ENCODE results near the gene SELENOW.
"Not testable (repeated sequence)": the region's sequence is repeated elsewhere in the genome, so short reads cannot be mapped to it uniquely, and the experiment has no call there.

SELENOW gene

GRCh38 chr19:47813304-47813994 lies 34.9 kb downstream of the SELENOW start:
- no peaks in the 10 kb centered on the region for H3K4me1 ChIP-seq (ENCODE audit: insufficient read depth, low read length)
- H3K36me3 ChIP-seq (ENCODE audit: insufficient read depth, low read length) = no peaks in the 10 kb centered on the region
- no peaks in the 10 kb centered on the region for H3K9me3 ChIP-seq (ENCODE audit: low read length)
- no peak overlapping the region for H3K27ac ChIP-seq (ENCODE audit: low read depth, low read length)
- no peaks in the 10 kb centered on the region for H3K27me3 ChIP-seq (ENCODE audit: control insufficient read depth in 1 of 2, insufficient read depth in 2 of 2, low read length in 2 of 2)
- no peak overlapping the region for H3K4me3 ChIP-seq (ENCODE audit: low read depth in 1 of 2, low read length in 2 of 2)
- no peak overlapping the region for H3K9ac ChIP-seq (ENCODE audit: low read length)

DNA sequence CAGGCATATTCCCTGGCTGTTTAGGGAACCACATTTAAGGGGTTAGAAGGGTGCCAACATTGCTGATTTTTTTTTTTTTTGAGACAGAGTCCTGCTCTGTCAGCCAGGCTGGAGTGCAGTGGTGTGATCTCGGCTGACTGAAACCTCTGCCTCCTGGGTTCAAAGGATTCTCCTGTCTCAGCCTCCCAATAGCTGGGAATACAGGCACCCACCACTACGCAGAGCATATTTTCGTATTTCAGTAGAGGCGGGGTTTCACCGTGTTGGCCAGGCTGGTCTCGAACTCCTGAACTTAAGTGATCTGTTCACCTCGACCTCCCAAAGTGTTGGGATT lies 35.5 kb downstream of the SELENOW start:
- no peaks in the 10 kb centered on the region for H3K36me3 ChIP-seq (ENCODE audit: insufficient read depth, low read length)
- H3K4me3 ChIP-seq (ENCODE audit: low read depth in 1 of 2, low read length in 2 of 2) = no peak overlapping the region
- H3K9me3 ChIP-seq (ENCODE audit: low read length) = no peaks in the 10 kb centered on the region
- H3K9ac ChIP-seq (ENCODE audit: low read length) = no peak overlapping the region
- H3K27ac ChIP-seq (ENCODE audit: low read depth, low read length) = no peak overlapping the region
- H3K27me3 ChIP-seq (ENCODE audit: control insufficient read depth in 1 of 2, insufficient read depth in 2 of 2, low read length in 2 of 2) = no peaks in the 10 kb centered on the region
- H3K4me1 ChIP-seq (ENCODE audit: insufficient read depth, low read length) = no peaks in the 10 kb centered on the region

DNA sequence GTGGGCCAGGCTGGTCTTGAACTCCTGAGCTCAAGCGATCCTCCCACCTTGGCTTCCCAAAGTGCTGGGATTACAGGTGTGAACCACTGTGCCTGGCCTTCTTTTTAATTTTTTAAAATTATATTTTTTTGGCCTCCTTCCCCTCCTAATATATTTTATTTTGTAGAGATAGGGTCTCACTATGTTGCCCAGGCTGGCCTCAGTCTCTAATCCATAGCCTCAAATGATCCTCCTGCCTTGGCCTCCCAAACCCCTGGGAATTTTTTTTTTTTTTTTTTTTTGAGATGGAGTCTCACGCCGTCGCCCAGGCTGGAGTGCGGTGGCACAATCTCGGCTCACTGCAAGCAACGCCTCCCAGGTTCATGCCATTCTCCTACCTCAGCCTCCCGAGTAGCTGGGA lies 37.8 kb downstream of the SELENOW start:
- H3K27me3 ChIP-seq (ENCODE audit: control insufficient read depth in 1 of 2, insufficient read depth in 2 of 2, low read length in 2 of 2) = peaks cover 8 to 13% of the 10 kb centered on the region in 2 donors
- not testable (repeated sequence) for H3K4me1 ChIP-seq (ENCODE audit: insufficient read depth, low read length); H3K9ac ChIP-seq (ENCODE audit: low read length); H3K36me3 ChIP-seq (ENCODE audit: insufficient read depth, low read length); H3K4me3 ChIP-seq (ENCODE audit: low read depth in 1 of 2, low read length in 2 of 2); H3K27ac ChIP-seq (ENCODE audit: low read depth, low read length); H3K9me3 ChIP-seq (ENCODE audit: low read length)

GRCh38 chr19:47818221-47818620 lies 39.7 kb downstream of the SELENOW start:
- H3K9me3 ChIP-seq (ENCODE audit: low read length); H3K4me3 ChIP-seq (ENCODE audit: low read depth in 1 of 2, low read length in 2 of 2); H3K9ac ChIP-seq (ENCODE audit: low read length); H3K36me3 ChIP-seq (ENCODE audit: insufficient read depth, low read length); H3K4me1 ChIP-seq (ENCODE audit: insufficient read depth, low read length); H3K27ac ChIP-seq (ENCODE audit: low read depth, low read length): not testable (repeated sequence)
- peaks cover 8 to 13% of the 10 kb centered on the region in 2 donors for H3K27me3 ChIP-seq (ENCODE audit: control insufficient read depth in 1 of 2, insufficient read depth in 2 of 2, low read length in 2 of 2)

- Histone ChIP-seq H3K4me3 (ENCODE audit: low read depth in 1 of 2, low read length in 2 of 2) (no peak overlapping the region), H3K9me3 (ENCODE audit: low read length) (no peaks in the 10 kb centered on the region), H3K27me3 (ENCODE audit: control insufficient read depth in 1 of 2, insufficient read depth in 2 of 2, low read length in 2 of 2) (peaks cover 8 to 13% of the 10 kb centered on the region in 2 donors), H3K27ac (ENCODE audit: low read depth, low read length) (no peak overlapping the region), H3K9ac (ENCODE audit: low read length) (no peak overlapping the region), H3K4me1 (ENCODE audit: insufficient read depth, low read length) (no peaks in the 10 kb centered on the region), H3K36me3 (ENCODE audit: insufficient read depth, low read length) (no peaks in the 10 kb centered on the region)
Measured at GRCh38 chr19:47819858-47820257, 41.4 kb downstream of the SELENOW start.

GRCh38 chr19:47820410-47820809 lies 41.9 kb downstream of the SELENOW start:
- Histone ChIP-seq H3K4me3 (ENCODE audit: low read depth in 1 of 2, low read length in 2 of 2) (no peak overlapping the region), H3K27ac (ENCODE audit: low read depth, low read length) (no peak overlapping the region), H3K9ac (ENCODE audit: low read length) (no peak overlapping the region), H3K36me3 (ENCODE audit: insufficient read depth, low read length) (no peaks in the 10 kb centered on the region), H3K27me3 (ENCODE audit: control insufficient read depth in 1 of 2, insufficient read depth in 2 of 2, low read length in 2 of 2) (peaks cover 8 to 13% of the 10 kb centered on the region in 2 donors), H3K9me3 (ENCODE audit: low read length) (no peaks in the 10 kb centered on the region), H3K4me1 (ENCODE audit: insufficient read depth, low read length) (no peaks in the 10 kb centered on the region)

DNA sequence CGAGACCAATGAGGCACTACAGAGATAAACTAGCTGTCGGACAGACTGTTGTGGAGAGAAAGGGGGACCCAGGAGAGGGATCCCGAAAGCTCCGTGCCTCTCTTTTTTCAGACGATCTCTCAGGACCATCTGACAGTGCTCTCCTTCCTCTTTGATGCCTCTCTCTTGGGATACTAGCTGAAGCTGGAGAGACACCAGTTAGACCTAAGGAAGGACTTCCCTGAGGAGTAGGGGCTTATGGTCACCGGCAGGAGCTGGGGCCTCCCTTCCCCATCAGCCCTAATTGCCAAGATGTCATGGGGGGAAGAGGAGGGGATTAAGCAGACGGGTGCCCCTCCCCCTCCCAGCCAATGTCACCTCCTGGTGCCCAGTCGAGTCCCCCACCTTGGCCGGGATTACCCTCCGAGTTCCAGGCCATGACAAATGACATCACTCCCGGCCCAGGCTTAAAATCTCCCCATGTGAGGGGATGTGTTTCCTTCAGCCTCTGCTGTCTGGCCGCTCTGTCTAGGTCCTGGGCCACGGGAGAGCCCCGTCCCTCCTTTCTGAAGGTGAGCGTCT lies 43.0 kb downstream of the SELENOW start, which contains the start of gene CRX:
Gene CRX, plus strand, starts transcription at position 478 of the 561 bp plus-strand sequence. CDS start 12,507 bp downstream, outside the sequence.
- Histone ChIP-seq H3K27me3 (ENCODE audit: control insufficient read depth in 1 of 2, insufficient read depth in 2 of 2, low read length in 2 of 2) (peaks cover 8 to 13% of the 10 kb centered on the region in 2 donors), H3K4me3 (ENCODE audit: low read depth in 1 of 2, low read length in 2 of 2) (no peak within 1 kb of the TSS), H3K9ac (ENCODE audit: low read length) (no peak within 1 kb of the TSS)

DNA sequence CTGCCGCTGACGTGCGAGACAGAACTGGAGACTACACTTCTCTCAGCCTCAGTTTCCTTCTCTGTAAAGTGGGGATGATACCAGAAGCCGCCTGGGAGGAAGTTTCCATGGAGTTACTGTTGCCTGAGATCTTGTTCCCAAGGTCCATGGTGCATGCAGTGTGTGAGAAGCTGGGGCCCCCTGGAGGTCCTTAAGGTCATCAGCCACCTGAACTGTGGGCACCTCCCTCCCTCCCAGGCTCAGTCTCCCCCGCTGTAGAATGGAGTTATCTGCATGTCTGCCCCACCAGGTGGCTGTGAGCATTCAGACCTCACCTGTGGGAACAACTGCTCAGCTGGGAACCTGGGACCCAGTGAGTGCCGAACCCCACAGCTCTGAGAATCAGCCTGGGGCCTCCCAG lies 45.9 kb downstream of the SELENOW start:
- no peak overlapping the region for H3K4me3 ChIP-seq (ENCODE audit: low read depth in 1 of 2, low read length in 2 of 2)
- no peaks in the 10 kb centered on the region for H3K36me3 ChIP-seq (ENCODE audit: insufficient read depth, low read length)
- H3K9me3 ChIP-seq (ENCODE audit: low read length) = no peaks in the 10 kb centered on the region
- no peaks in the 10 kb centered on the region for H3K4me1 ChIP-seq (ENCODE audit: insufficient read depth, low read length)
- H3K9ac ChIP-seq (ENCODE audit: low read length) = no peak overlapping the region
- H3K27ac ChIP-seq (ENCODE audit: low read depth, low read length) = no peak overlapping the region
- H3K27me3 ChIP-seq (ENCODE audit: control insufficient read depth in 1 of 2, insufficient read depth in 2 of 2, low read length in 2 of 2) = peaks cover 6 to 13% of the 10 kb centered on the region in 2 donors

More for the DNA sequence above, 43.0 kb downstream of the SELENOW start, which contains the start of gene CRX:
- no peaks in the 10 kb centered on the region for H3K9me3 ChIP-seq (ENCODE audit: low read length)
- no peak within 1 kb of the TSS for H3K27ac ChIP-seq (ENCODE audit: low read depth, low read length)
- no peaks in the 10 kb centered on the region for H3K4me1 ChIP-seq (ENCODE audit: insufficient read depth, low read length)
- no peaks in the 10 kb centered on the region for H3K36me3 ChIP-seq (ENCODE audit: insufficient read depth, low read length)

DNA sequence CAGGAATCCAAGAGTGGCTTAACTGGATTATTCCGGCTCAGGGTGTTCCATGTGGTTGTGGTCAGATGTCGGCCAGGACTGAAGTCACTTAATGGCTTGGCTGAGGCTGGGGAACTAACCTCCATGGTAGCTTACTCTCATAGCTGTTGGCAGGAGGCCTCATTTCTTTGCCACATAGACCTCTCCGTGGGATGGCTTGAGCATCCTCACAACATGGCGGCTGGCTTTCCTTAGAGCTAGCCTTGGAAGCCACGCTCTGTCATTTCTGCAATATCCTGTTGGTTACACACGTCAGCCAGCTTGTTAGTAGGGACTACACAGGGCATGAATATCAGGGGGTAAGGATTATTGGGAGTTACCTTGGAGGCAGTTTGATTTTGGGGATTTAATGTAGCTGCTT lies 48.3 kb downstream of the SELENOW start:
- H3K9ac ChIP-seq (ENCODE audit: low read length) = no peak overlapping the region
- H3K4me1 ChIP-seq (ENCODE audit: insufficient read depth, low read length) = no peaks in the 10 kb centered on the region
- H3K27ac ChIP-seq (ENCODE audit: low read depth, low read length) = no peak overlapping the region
- H3K4me3 ChIP-seq (ENCODE audit: low read depth in 1 of 2, low read length in 2 of 2) = no peak overlapping the region
- H3K9me3 ChIP-seq (ENCODE audit: low read length) = no peaks in the 10 kb centered on the region
- H3K36me3 ChIP-seq (ENCODE audit: insufficient read depth, low read length) = no peaks in the 10 kb centered on the region
- H3K27me3 ChIP-seq (ENCODE audit: control insufficient read depth in 1 of 2, insufficient read depth in 2 of 2, low read length in 2 of 2) = no peaks in the 10 kb centered on the region

DNA sequence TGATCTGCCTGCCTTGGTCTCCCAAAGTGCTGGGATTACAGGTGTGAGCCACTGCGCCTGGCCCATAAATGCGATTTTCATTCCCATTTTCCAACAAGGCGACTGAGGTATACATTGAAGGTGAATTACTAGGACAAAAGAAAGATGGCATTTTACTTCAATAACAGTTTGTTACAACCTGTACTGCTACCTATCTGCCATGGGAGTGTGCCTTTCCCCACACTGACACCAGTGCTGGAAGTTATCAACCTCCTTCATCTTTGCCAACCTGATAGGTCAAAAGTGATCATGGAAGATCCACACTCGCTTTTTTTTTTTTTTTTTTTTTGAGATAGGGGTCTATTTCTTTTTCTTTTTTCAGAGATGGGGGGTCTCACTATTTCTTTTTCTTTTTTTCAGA lies 54.2 kb downstream of the SELENOW start:
- Histone ChIP-seq H3K36me3 (ENCODE audit: insufficient read depth, low read length) (no peaks in the 10 kb centered on the region), H3K27ac (ENCODE audit: low read depth, low read length) (no peak overlapping the region), H3K27me3 (ENCODE audit: control insufficient read depth in 1 of 2, insufficient read depth in 2 of 2, low read length in 2 of 2) (no peaks in the 10 kb centered on the region), H3K9me3 (ENCODE audit: low read length) (no peaks in the 10 kb centered on the region), H3K9ac (ENCODE audit: low read length) (no peak overlapping the region), H3K4me3 (ENCODE audit: low read depth in 1 of 2, low read length in 2 of 2) (no peak overlapping the region), H3K4me1 (ENCODE audit: insufficient read depth, low read length) (no peaks in the 10 kb centered on the region)
